Left ventricle myocardium superior (tissue), 1 donor: Measurements from ENCODE around the gene TTC27. TPM values are rescaled to one million over a fixed set of nuclear protein-coding genes. Genes with fewer than 3 reads are reported as not detected.

ENCODE experiments used
- ATAC-seq: fragments of 200-7000 bp; cut with Tn5 transposase; one replicate; pipeline ENCODE4 v1.9.1; 2020; ENCODE audit warnings: mild to moderate bottlenecking, moderate library complexity
- DNase-seq: peaks from one replicate; pipeline ENCODE4 v3.0.0-alpha.2; 2020
- intact Hi-C: fragments of 100-400 bp; cut with micrococcal nuclease; formaldehyde crosslinking; loops from one replicate; pipeline ENCODE4 v1.11.0; 2022
- total RNA-seq: library from RNA; stranded (reverse); fragmentation: NEBNext Ultra II Directional; extraction: Animal tissue kit (Norgen Biotek cat#: 25700); gene quantifications from one replicate; pipeline ENCODE4 v1.2.1, GENCODE V29; 2021
- donor health status: DM: no; HTN: yes; CAD: no; lungs with severe emphysema.

TTC27 gene
- total RNA-seq, 1 donor from 2014 or later = 8.3 TPM

DNA sequence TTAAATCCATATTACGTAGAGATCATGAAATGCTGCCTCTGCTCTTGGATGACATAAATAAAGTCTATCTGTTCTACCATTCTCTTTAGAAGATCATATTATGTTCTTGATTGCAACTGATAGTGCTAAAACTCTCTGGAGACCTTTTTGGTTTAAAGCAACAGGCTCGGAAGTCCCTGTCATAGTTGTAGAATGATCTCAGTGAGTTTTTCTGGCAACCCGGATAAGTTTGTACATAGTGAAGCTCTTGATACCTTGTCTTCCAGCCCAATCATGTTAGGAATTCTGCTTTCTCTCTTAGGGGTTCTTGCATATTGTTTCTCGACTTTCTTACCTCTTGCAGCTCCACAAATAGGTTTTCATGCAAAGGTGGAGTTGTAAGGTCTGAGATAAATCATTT, 156.1 kb downstream of the TTC27 start:
- ATAC-seq (peak; percentile 86), DNase-seq (no peak)
- intact Hi-C loops = no loop called here

- ATAC-seq = no peak
- DNase-seq = no peak
- intact Hi-C loops = loop anchor here (5.0 kb wide), 1 partner anchor 245 kb away; no protein-coding TSS in a partner anchor
Observed at GRCh38 chr2:32787207-32787606, 159.4 kb downstream of the TTC27 start.

- no peak for DNase-seq
Observed at GRCh38 chr2:32788114-32788513, 160.3 kb downstream of the TTC27 start.

GRCh38 chr2:32792416-32792815, 164.6 kb downstream of the TTC27 start:
- intact Hi-C loops = no loop called here

More at GRCh38 chr2:32788114-32788513, 160.3 kb downstream of the TTC27 start:
- intact Hi-C loops = loop anchor here (5.0 kb wide), 1 partner anchor 244 kb away; no protein-coding TSS in a partner anchor
- no peak for ATAC-seq

GRCh38 chr2:32798829-32799228, 171.0 kb downstream of the TTC27 start:
- intact Hi-C loops = no loop called here
- DNase-seq (no peak), ATAC-seq (no peak)

More at GRCh38 chr2:32792416-32792815, 164.6 kb downstream of the TTC27 start:
- DNase-seq (no peak), ATAC-seq (peak; percentile 95)

DNA sequence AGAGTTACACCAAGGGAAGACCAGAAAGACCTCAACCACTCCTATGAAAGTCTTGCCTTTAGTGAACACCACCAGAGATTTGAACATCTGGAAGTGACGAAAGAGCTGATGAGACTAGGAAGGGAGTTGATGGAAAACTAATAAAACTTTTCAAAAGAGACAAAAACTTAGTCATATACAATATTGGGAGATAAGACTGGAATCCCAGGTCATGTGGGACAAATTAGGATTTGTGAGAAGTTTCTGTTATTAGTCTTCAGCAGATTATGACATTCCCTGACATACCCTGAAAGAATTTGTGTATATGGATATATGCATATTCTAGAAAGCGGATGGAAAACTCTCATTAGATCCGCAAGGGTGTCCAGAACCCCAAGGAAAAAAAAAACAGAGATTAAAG, 173.9 kb downstream of the TTC27 start:
- ATAC-seq (no peak), DNase-seq (no peak)
- intact Hi-C loops = no loop called here

DNA sequence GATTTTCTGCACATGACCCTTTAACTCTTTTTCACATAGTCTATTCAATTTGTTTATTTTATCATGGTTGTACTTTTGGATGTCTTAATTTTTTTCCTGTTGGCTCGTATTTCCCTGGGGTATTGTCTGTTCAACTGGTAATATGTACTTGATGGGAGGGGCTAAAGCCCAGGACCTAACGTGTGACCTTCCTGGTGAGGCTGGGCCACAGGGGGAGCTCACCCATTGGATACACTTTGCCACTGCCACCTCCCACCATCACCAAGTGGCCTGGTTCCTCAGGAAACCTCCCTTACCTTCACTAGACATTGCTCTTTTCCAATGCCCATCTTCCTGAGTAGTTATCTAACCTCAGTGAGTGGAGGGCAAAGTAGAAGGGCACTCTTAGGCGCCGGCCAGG, 175.0 kb downstream of the TTC27 start:
- ATAC-seq (no peak), DNase-seq (no peak)
- intact Hi-C loops = no loop called here

- DNase-seq (no peak), ATAC-seq (peak; percentile 61)
- intact Hi-C loops = no loop called here
Observed at GRCh38 chr2:32804205-32804604, 176.4 kb downstream of the TTC27 start.

- DNase-seq (no peak), ATAC-seq (peak; percentile 73)
- intact Hi-C loops = no loop called here
Observed at GRCh38 chr2:32805104-32806095, 177.6 kb downstream of the TTC27 start.

- intact Hi-C loops = no loop called here
- DNase-seq (no peak), ATAC-seq (no peak)
Observed at GRCh38 chr2:32806857-32807256, 179.0 kb downstream of the TTC27 start.

DNA sequence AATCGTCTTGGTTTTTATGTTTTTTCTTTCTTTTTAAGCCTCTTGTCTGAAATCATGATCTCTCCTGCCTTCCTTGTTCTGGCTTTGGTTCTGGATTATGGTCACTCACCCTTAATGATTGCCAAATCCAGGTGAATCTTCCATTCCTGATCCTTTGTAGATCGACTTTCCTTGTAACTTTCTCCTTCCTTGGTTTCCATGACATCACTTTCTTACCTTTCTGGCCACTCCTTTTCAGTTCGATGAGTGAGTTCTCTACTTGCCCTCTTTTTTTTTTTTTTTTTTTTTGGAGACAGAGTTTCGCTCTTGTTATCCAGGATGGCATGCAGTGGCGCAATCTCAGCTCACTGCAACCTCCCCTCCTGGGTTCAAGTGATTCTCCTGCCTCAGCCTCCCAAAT, 179.8 kb downstream of the TTC27 start:
- DNase-seq (no peak), ATAC-seq (no peak)
- intact Hi-C loops = no loop called here

DNA sequence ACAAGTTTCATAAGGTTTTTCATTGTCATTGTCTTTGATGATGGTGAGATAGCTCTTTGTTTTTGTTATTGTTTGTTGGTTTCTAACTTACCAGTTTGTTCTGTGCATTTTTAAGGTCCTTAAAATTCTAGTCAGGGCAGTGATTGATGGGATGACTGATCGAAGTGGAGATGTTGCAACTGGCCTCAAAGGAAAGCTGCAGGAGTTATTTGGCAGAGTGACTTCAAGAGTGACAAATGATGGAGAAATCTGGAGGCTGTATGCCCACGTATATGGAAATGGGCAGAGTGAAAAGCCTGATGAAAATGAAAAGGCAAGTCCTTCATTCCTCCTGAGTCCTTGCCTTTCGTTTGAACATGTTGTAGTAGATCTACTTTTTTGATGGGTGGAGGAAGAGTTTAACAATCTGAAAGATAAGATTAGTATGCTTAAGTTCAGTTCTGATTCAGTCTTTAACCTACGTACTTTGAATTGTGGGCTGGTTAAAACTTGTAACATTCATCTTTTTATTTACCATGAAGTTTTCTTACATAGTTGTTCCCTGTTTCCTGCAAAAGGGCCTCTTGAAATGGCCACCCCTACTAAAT, 183.2 kb downstream of the TTC27 start:
- DNase-seq (no peak), ATAC-seq (no peak)
- intact Hi-C loops = no loop called here

- intact Hi-C loops = no loop called here
- no peak for DNase-seq
- no peak for ATAC-seq
Observed at GRCh38 chr2:32811696-32812095, 183.8 kb downstream of the TTC27 start.

DNA sequence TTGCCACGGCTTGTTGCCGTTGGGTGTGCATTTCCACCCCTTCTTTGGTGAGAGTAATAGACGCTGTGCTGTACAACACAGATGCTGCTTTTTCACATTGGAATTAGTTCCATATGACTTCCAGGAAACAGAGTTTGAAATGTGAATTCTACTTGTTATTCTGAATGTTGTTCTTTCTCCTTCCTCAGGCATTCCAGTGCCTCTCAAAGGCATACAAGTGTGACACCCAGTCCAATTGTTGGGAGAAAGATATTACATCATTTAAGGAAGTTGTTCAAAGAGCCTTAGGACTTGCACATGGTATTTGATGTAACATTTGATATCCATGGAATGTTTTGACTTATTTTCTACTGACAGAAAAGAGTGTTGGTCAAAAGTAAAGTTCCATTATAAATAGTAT, 184.5 kb downstream of the TTC27 start:
- intact Hi-C loops = no loop called here
- ATAC-seq (no peak), DNase-seq (no peak)

GRCh38 chr2:32820088-32820487, 192.2 kb downstream of the TTC27 start:
- intact Hi-C loops = no loop called here
- DNase-seq = no peak
- ATAC-seq = peak; percentile 30

DNA sequence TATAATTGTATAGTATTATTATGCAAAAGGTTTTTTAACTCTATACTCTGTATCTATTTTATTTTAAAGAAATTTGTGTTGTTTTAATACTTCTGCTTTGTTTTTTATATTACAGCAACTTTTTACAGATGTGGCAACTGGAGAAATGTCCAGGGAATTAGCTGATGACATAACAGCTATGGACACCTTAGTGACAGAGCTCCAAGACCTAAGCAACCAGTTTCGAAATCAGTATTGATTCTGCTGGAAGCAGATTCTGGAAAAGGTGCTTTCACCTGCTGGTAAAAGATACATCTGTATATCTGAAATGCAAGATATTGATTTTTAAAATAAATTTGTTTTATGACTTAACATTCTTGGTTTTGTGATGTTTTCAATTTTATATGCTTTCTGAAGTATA, 192.9 kb downstream of the TTC27 start:
- no peak for ATAC-seq
- intact Hi-C loops = no loop called here
- DNase-seq = no peak

DNA sequence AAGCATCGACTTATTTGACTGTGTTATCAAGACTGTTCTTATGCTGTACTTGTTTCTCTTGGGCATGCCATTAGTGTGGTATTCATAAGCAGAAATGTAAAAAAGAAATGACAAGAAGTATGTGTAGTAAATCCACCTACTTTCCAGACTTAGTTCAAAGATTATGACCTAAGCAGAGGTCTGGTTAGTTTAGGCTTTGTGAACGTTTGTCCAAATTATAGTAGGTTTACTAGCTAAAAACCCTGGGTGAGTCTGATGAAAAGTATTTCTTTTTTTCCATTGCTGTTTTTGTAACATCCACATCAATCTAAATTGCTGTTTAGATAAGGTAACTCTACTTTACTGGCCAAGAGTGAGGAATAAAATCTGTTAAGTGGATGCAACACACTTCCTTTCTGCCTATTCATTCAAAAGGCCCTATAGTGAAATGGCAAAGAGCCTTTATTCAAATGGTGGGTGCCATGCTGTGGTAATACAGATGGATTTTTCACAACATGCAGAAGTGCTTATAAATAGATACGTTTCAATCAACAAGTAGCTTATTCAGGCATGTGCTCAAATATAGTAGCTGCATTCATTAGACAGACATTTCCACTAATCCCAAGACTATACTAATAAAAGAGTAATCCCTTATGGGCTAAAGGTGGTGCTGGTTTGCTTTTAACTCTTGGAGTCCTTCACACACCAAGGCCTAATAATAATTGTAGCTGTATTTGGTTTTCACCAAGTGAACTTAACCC, 196.4 kb downstream of the TTC27 start:
- ATAC-seq (peak; percentile 84), DNase-seq (no peak)
- intact Hi-C loops = no loop called here

- peak; percentile 53 for DNase-seq
- intact Hi-C loops = no loop called here
- ATAC-seq = peak; percentile 59
Observed at GRCh38 chr2:32825291-32825712, 197.5 kb downstream of the TTC27 start.

DNA sequence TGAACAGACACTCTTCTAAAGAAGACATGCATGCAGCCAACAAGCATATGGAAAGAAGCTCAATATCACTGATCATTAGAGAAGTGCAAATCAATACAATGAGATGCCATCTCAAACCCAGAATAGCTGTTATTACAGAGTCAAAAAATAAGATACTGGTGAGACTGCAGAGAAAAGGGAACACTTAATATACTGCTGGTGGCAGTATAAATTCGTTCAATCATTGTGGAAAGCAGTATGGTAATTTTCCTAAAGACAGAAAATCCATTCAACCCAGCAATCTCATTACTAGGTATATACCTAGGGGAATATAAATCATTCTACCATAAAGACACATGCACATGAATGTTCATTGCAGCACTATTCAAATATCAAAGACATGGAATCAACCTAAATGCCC, 202.3 kb downstream of the TTC27 start:
- no peak for ATAC-seq
- intact Hi-C loops = no loop called here
- DNase-seq = no peak

DNA sequence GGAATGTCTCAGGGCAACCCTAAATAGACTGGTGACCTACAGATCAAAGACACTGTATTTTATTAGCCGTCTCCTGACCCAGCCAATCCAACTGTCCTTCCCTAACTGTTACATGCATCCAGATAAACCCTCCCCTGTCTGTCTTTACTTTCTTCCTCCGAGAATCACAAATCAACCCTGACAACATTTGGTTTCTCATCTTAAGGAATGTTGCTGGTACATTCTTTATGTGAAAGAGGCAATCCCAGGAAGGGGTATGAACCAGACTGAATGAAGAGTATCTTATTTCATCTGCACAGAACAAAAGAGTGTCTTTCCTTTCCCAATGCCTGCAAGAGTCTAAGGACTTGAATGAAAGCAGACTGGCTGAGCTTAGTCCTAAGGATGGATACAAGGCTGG, 205.0 kb downstream of the TTC27 start:
- ATAC-seq (no peak), DNase-seq (no peak)
- intact Hi-C loops = no loop called here
